HG03342 (cell line): ENCODE measurements around the gene TMEM41A.

ENCODE experiments used
- ATAC-seq: cut with Tn5 transposase; IDR thresholded peaks from one replicate; pipeline ENCODE4 v1.9.1; 2021; ENCODE audit warnings: mild to moderate bottlenecking, moderate library complexity; ENCODE audit not compliant: unreplicated experiment

TMEM41A gene

GRCh38 chr3:185498503-185499396, at the start of gene TMEM41A:
Gene TMEM41A, minus strand, starts transcription at chr3:185499035. Its CDS starts 74 bp downstream, at chr3:185498961.
- peak; percentile 96 for ATAC-seq

DNA sequence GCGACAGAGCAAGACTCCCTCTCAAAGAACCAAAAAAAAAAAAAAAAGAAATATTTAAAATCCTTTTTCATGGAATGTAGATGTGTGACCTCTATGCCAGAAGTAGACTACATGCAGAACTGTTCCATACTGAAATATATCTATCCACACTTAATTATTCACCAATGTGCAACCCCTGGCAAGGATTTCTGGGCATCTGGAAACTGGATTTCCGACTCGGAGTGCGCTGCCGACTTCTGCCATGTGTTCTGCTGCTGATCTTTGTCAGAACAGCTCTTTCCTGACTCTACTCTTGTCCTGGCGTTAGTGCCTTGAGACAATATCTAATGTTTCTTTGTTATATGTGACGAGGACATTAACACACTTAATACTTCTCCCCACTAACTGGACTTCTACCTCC, 41.9 kb upstream of the TMEM41A start:
- no peak for ATAC-seq

GRCh38 chr3:185539934-185540333, 41.1 kb upstream of the TMEM41A start:
- no peak for ATAC-seq

DNA sequence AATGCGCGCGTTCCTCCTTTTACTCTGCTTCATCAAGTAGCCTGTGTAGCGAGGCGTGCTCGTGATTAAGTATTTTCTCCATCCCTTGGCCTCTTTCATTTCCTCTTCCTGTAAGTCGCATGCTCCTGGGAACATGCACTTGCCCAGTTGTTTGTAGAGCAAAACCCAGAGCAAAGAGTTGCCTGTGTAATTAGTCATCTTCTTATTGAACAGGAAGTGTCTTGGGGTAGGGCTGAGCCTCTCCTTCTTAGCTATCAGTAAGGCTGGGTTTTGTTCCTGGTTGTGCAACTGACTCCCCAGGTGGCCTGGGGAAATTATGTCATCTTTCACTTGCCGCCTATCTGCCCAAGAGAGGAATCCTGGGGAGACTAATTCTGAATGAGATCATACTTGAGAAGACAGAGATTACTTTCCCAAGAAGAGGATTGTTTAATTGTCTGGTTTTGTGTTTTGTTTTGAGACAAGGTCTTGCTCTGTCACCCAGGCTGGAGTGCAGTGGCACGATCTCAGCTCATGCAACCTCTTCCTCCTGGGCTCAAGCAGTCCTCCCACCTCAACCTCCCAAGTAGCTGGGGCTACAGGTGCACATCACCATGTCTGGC, 38.6 kb upstream of the TMEM41A start:
- ATAC-seq = peak; percentile 99

DNA sequence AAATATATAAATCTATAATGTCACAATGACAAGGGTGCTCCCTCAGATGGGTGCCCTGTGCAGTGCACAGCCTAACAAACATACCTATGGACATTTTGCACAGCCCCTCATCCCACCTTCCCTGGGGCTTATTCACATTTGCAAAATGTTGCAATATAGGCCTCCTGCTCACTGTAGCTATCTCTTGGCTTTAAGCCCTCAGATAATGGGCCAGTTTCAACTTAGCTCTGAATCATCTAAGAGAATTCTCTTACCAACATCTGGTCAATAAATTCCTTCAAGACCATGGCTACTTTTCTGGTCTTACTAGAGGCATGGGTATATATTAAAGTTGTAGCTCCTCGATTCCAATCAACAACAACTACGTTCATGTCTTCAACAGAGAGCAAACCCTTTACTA, 35.7 kb upstream of the TMEM41A start:
- no peak for ATAC-seq

DNA sequence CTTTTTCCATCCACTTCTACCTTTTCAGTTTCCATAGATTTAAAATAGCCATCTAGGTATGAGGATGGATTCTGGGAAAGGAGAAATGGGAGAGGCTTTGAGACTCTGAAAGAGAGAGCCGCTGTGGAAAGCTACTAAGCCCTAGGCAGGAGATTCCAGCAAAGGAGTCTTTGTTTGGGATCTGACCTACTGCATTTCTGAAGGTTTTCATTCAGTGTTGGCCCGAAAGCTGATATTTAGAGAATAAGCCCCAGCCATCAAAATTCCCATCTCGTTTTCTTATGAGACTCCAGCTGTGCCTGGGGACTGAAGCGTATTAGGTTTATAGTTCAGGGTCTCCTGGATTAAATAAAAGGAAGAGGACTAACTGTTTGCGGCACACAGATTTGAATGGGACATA, 34.1 kb upstream of the TMEM41A start:
- ATAC-seq = no peak

DNA sequence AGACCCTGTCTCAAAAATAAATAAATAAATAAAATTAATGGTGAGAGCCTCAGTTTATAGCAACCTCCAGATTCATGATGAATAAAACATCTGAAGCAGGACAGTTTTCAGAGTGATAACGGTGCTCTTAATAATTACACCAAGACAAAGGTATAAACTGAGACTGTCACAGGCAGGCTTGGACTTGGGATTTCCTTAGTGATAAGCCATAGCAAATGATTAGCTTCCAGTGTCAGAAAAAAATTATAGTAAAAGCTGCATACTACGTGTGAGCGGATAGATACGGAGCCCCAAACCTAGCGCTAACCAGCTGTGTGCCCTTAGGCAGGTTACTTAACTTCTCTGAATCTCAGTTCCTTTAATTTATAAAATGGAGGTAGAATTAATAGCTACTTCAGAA, 32.0 kb upstream of the TMEM41A start:
- no peak for ATAC-seq

DNA sequence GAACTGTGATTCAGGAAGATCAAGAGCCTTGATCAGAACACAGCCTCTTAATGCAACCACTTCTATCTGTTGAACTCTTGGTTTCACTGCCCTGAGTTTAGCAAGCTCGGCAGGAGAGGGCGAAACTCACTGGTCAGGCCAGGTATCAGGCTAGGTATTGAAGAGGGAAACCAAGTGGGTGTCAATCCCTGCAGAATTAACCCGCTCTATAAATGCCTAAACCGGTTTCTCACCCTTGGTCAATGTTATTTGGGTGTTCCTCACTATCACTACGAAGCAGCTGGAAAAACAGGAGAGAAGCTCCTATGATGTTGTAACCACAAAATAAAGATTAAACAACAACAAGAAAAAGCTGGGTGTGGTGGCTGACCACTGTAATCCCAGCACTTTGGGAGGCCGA, 29.7 kb upstream of the TMEM41A start:
- ATAC-seq = no peak

GRCh38 chr3:185527364-185527763, 28.5 kb upstream of the TMEM41A start:
- ATAC-seq = no peak

DNA sequence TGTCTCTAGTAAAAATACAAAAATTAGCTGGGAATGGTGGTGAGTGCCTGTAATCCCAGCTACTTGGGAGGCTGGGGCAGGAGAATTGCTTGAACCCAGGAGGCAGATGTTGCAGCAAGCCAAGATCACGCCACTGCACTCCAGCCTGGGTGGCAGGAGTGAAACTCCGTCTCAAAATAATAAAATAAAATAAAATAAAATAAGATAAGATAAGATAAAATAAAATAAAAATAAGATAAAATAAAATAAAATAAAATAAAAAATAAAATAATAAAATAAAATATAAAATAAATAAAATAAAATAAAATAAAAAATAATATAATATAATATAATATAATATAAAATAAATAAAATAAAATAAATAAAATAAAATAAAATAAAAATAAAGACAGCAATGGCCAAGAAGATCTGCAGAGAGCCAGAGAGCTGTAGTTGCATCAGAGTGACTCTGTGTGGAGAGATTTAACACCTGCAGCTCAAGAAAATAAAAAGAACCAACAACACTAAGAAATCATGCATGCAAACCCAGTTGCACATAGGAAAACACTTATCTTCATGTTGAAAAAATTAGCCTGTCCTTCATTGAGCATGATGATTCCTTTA, 27.6 kb upstream of the TMEM41A start:
- no peak for ATAC-seq

DNA sequence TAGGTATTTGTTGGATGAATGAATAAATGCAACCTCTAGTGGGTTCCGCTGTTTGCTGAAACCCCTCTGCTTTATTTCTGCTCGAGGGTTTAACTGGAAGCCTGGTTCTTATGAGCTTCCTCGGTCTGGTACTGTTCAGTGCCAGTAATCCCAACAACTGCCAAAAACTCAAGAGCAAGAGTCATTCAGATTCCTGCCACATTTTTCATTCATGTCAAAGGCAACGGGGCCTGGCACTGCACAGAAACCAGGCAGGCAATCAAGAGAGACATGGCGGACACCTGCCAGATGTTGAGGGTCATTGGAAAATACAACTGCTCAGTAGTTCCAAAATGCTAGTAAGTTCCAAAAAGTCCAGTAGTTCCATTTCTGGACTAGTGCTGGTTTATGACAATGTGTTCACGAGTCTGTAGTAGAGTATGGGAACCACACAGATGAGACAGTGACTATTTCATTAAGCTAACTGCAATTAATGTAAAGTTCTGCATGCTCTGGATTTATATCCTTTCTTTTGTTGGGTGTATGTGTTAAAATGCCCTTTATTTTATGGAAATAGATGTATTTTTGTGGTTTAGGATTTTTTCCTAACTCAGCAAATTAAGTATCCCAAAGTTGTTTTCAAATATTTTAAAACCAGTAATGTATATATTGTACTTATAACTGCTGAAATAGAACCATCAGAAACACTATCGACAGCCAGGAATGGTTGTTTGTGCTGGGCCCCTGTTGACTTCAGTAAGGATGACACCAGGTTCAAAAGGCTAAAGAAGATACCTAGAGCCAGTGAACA, 22.7 kb upstream of the TMEM41A start:
- ATAC-seq = no peak

DNA sequence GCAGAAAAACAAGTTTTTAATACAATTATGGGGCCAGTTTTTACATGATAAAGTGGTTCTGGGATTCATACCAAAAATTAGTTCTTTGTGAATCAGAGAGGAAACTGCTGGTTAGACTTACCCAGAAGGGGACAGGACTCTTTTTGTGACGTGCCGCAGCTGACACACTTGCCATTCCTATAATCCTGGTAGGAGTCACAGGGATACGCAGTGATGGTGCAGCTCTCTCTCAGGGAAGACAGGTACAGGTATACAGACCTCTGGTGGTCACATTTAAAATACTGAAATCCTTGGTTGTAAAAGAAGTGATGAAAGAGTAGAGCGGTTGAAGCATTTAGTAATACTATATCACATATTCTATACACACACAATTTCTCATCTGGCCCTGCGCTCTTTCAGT, 20.2 kb upstream of the TMEM41A start:
- ATAC-seq = no peak

DNA sequence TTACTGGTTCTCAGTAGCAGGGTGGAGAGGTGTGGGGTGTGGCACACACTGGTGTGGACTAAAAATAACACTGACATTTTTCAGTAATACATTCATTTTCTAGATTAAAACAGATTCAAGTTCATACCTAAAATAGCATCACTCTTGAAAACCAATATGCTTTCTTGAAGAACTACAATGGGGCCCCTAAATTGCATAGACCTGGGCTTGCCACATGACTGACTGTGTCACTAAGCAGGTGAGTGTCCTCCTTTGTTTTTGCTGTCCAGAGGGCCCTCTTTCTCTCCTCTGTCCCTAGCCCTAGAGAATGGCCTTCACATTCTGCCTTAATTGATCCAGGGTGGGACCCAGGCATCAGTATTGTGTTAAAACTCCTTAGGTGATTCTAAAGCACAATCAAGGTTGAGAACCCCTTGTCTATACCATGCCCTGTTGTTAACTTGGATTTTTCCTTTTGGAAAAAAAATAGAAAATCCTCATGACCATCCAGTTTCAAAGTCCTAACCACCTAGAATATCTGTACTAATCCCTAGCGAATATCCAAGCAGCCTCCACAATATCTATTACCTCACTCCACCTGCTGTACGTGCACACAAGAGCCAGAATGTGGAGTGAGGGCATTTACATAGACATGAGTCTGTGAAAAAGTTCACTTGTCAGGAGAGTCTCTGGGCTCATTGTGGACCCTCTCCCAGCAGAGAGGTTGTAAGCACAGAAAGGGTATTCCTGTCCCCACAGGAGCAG, 18.7 kb upstream of the TMEM41A start:
- no peak for ATAC-seq

DNA sequence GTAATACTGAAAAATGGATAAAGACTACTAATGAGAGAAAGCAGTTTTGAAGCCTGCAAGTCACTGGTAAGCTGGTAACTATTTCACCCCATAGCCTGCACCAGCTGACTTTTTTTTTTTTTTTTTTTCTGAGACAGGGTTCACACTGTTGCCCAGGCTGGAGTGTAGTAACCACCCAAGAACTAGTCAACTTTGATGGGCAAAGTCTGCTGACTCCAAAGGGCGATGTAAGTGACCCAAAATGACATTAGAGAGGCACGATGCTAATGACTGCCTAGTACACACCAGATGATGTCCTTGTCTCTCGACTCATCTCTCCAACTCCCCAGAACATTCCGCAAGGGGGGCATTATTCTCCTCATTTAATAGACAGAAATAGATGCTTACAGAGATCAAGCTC, 12.9 kb upstream of the TMEM41A start:
- ATAC-seq = no peak

DNA sequence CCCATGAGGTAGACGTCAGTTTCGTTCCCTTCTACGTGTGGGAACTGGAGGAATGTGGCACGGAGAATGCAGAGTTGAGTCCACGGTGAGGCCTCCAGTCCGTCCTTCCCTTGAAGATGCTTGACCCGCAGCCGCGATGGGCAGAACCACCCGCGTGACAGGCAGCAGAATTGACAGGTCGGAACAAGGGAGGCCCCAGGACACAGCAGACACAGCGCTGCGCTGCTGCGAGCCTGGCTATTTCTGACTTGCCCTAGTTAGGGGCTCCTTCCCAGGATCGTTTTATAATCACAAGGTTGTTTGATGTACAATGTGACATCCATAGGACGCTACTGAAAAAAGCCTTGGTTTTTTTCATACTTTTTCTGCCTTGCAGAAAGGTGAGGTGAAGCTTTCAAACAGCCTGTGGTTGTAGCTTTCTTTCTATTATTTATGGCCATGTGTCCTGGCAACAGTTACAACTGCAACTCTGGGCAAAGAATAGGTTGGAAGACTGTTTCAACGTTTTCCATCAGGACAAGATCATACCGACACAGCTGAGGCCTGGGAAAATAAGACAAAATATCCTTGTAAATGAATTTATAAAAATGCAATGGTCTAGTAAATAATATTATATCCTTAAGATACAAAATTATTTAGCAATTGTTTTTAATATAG, 9.6 kb upstream of the TMEM41A start:
- ATAC-seq = no peak

DNA sequence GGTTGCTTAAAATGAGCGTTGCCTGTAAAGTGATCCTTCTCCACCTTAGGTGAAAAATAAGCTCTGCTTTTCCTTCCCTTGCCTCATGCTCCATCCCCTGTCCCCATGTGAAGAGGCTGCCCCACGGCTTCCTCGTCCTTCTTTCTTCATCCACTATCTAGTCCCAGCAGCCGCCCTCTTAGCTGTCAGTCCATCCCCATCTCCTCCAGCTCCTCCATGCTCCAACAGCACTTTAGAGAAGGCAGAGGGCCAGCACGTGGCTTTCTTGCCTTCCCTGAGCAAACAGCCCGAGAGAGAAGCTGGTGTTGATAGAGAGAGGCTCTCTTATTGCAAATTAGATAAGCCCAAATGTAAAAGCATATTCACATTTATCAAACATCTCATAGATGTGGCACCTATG, 9.0 kb upstream of the TMEM41A start:
- no peak for ATAC-seq

GRCh38 chr3:185504636-185505035, 5.8 kb upstream of the TMEM41A start:
- ATAC-seq = no peak

DNA sequence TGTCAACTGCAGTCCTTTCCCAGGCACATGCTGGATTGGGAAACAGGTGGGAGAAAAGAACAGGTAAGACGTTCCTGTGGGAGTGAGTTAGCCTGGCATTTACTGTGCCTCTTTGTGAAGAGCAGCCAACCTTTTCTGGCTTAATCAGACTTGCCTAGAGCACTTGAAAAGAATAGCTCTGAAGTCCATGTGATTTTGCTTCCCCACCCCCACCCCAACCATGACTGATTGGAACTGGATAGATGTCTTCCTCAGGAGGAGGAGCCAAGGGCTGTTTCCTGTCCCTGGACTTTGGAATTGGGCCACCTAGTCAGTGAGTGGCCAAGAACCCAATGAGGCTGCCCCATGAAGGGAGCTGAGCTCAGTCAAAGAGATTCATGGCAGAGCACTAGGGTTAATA, 4.7 kb upstream of the TMEM41A start:
- ATAC-seq = no peak

- ATAC-seq = no peak
These were observed 4.2 kb upstream of the TMEM41A start for GRCh38 chr3:185502987-185503386.

DNA sequence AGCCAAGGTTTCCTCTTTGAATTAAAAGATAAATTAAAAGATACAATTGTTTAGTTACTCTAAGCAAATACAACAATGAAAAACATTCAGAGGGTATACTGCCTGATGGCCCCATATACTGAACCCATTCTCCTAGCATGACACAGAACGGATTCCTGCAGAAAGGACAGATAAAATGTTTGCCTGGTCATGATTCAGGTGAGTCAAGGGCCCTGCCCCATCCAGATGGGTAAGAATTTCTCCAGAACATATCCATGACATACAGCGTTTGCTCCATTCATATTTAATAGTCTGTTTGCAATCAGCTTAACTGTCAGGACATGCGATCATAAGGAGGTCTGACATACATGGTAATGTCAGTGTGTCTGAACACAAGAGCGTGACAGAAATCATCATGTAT, 8.6 kb downstream of the TMEM41A start:
- ATAC-seq = no peak
